IPS-15b (cell line): Measurements from ENCODE around the gene RSPH1.

Experiments used
- H3K27me3 ChIP-seq: one replicate; pipeline ENCODE4 v1.6.1; 2013; ENCODE audit warnings: low read length; ENCODE audit not compliant: control insufficient read depth, insufficient read depth
- H3K36me3 ChIP-seq: one replicate; pipeline ENCODE4 v1.6.1; 2013; ENCODE audit warnings: low read length; ENCODE audit not compliant: control insufficient read depth, insufficient read depth
- H3K4me1 ChIP-seq: one replicate; pipeline ENCODE4 v1.6.1; 2013; ENCODE audit warnings: mild to moderate bottlenecking, low read length; ENCODE audit not compliant: control insufficient read depth, insufficient read depth
- H3K4me3 ChIP-seq: one replicate; pipeline ENCODE4 v1.5.1; 2013; ENCODE audit warnings: low read depth, low read length
- H3K9ac ChIP-seq: one replicate; pipeline ENCODE4 v1.6.1; 2013; ENCODE audit warnings: low read depth, mild to moderate bottlenecking, low read length
- H3K9me3 ChIP-seq: one replicate; pipeline ENCODE4 v1.6.1; 2013; ENCODE audit warnings: mild to moderate bottlenecking, low read length; ENCODE audit not compliant: control insufficient read depth, insufficient read depth

Gene RSPH1

DNA sequence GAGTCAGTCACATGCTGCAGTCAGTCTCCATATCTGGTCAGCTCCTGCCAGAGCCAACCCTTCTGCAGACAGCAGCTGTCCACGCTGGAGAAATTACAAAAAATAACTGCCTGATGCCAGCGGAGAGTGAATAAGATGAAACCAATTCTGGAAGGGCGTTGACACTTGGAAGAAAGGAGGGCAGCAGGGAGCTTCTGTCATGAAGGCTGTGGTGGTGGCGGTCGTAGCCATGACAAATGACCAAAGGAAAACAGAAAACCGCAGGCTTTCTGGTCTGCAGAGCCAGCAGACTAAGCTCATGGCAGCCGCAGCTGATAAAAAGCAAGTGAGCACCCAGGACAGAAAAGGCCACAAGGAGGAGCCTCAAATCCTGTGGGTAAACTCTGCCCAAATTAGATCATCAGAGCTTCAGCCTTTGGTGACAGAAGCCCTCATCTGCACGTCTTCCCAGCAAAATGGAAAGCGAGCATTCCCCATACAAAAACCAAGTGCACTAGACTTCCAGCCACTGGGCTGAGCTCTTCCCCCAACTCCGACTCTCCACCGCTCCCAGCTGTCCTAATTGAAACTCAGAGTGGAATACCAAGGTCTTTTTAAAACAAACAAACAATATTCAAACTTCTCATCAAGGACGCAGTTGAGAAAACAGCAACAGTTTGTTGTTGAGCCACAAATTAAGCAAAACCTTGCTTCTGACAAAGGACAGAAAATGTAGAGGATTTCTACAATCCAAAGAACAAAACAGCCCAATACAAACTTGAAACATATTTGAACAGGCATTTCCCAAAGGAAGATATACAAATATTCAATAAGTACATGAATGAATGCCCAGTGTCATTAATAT lies 28.7 kb downstream of the RSPH1 start:
- no peak overlapping the region for H3K9ac ChIP-seq
- H3K9me3 ChIP-seq, result no peaks in the 10 kb centered on the region
- H3K27me3 ChIP-seq, result no peaks in the 10 kb centered on the region
- no peaks in the 10 kb centered on the region for H3K36me3 ChIP-seq
- peaks cover 20% of the 10 kb centered on the region for H3K4me1 ChIP-seq
- H3K4me3 ChIP-seq, result no peak overlapping the region

GRCh38 chr21:42466700-42467099 lies 29.3 kb downstream of the RSPH1 start:
- Histone ChIP-seq H3K36me3 (no peaks in the 10 kb centered on the region), H3K9me3 (no peaks in the 10 kb centered on the region), H3K9ac (no peak overlapping the region), H3K27me3 (no peaks in the 10 kb centered on the region), H3K4me1 (peaks cover 25% of the 10 kb centered on the region), H3K4me3 (no peak overlapping the region)

DNA sequence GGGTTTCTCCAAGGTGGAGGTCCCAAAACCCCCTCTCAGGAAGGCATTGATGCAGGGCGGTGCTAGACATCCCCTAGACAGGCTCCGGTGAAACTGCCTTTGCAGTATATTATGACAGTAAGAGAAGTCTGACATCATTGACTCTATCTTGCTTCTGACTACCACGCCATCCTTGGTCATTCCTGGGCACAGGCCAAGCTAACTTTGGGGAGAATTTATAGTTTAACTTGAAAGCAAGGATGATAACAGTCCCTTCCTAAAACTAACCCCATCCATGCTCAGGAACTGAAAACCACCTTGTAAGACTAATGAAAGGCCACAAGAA lies 30.3 kb downstream of the RSPH1 start:
- H3K4me3 ChIP-seq, result no peak overlapping the region
- H3K9ac ChIP-seq, result no peak overlapping the region
- no peaks in the 10 kb centered on the region for H3K27me3 ChIP-seq
- H3K4me1 ChIP-seq, result peaks cover 25% of the 10 kb centered on the region
- H3K36me3 ChIP-seq, result no peaks in the 10 kb centered on the region
- no peaks in the 10 kb centered on the region for H3K9me3 ChIP-seq

- no peak overlapping the region for H3K9ac ChIP-seq
- no peaks in the 10 kb centered on the region for H3K36me3 ChIP-seq
- H3K27me3 ChIP-seq, result no peaks in the 10 kb centered on the region
- no peak overlapping the region for H3K4me3 ChIP-seq
- peaks cover 25% of the 10 kb centered on the region for H3K4me1 ChIP-seq
- no peaks in the 10 kb centered on the region for H3K9me3 ChIP-seq
Measured at GRCh38 chr21:42465008-42465802, 30.8 kb downstream of the RSPH1 start.

GRCh38 chr21:42463861-42464515 lies 32.0 kb downstream of the RSPH1 start:
- H3K9me3 ChIP-seq, result no peaks in the 10 kb centered on the region
- no peaks in the 10 kb centered on the region for H3K36me3 ChIP-seq
- H3K4me1 ChIP-seq, result peaks cover 25% of the 10 kb centered on the region
- H3K4me3 ChIP-seq, result no peak overlapping the region
- no peak overlapping the region for H3K9ac ChIP-seq
- no peaks in the 10 kb centered on the region for H3K27me3 ChIP-seq

DNA sequence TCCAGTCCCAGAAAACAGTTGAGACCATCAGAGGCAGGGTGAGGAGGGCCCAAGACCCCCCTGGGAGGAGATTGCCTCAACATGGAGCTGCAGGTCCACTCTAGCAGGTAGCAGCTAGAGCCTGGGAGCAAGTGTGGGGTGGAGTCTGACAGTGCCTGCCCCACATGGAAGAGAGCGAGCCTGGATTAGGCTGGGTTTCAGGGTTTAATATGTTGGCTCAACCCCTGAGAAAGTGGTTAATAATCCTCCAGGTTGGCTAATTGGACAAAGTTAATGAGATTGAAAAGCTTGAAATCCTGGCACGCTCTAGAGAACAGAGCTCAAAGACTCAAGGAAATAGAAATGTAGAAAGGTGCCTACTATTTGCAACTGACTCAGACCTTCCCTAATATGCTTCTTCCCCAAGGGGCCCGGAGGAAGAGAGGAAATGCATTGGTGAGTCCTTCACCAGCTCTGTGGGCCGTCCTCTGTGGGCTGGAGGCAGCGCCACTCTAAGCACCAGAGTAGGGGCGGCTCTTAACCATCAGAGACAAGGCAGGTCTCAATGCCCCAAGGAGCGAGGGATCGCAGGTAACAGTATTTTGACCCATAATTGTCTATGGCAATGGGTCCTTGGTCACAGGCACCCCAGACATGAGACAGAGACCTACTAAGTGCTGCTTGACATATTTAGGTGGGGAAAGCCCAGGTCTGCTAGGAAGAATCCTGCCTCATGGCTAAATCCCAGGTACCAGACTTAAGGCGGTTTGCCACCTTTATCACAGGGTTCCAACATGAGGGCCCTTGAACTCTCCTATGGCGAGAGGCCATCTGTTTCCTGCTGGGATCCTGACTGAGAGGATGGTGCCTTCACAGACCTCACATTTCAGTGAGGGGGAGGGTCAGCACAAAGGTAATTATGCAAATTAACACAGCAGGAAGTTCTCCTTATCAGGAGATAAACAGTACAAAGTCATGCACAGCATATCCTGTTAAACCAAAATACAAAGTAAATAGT lies 33.8 kb downstream of the RSPH1 start:
- no peaks in the 10 kb centered on the region for H3K9me3 ChIP-seq
- H3K27me3 ChIP-seq, result no peaks in the 10 kb centered on the region
- H3K4me1 ChIP-seq, result peaks cover 19% of the 10 kb centered on the region
- H3K36me3 ChIP-seq, result no peaks in the 10 kb centered on the region
- no peak overlapping the region for H3K9ac ChIP-seq
- H3K4me3 ChIP-seq, result no peak overlapping the region

DNA sequence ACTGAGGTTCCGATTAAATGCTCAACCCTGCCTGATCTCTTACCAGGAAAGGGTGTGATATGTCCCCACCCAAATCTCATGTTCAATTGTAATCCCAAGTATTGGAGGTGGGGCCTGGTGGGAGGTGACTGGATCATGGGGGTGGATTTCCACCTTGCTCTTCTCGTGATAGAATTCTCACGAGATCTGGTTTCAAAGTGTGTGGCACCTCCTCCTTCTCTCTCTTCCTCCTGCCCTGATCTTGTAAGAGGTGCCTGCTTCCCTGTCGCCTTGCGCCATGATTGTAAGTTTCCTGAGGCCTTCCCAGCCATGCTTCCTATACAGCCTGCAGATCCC lies 34.9 kb downstream of the RSPH1 start:
- no peak overlapping the region for H3K4me3 ChIP-seq
- H3K9ac ChIP-seq, result no peak overlapping the region
- no peaks in the 10 kb centered on the region for H3K9me3 ChIP-seq
- no peaks in the 10 kb centered on the region for H3K36me3 ChIP-seq
- H3K27me3 ChIP-seq, result no peaks in the 10 kb centered on the region
- peaks cover 19% of the 10 kb centered on the region for H3K4me1 ChIP-seq

DNA sequence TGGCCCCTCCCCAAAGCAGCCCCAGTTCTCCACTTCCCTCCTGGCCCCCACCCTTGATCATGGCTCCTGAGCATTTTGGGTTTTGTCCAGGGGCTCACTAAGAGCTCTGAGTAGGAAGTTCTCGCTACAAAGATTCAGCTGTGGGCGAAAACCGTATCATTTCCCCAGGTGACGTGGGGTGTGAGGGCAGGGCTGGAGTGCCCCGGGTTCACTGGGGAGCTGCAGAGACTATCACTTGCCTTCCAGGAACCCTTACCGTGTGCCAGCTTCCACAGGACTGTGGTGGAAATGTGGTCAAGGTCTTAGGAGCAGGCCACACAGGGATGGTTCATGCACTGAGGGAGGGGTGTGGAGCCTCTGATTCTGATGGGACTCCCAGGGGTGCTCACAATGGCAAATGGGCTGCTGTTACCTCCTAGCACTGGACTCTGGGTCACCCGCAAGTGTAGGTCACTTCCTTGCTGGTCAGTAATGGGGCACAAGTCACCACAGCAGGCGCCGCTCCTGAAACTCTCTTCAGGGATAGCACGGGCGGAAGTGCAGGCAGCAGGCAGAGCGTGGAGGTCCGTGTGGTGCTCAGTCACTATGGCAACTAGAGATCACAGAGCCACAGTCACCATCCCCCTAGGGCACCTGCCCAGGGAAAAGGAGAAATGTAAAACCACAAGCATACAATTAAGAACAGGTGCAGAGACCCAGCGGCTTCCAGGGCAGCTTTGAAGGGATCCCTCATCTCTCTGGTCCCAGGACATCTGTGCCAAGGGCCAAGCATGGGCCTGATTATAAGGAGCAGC lies 35.4 kb downstream of the RSPH1 start:
- Histone ChIP-seq H3K4me3 (no peak overlapping the region), H3K36me3 (no peaks in the 10 kb centered on the region), H3K9ac (no peak overlapping the region), H3K9me3 (no peaks in the 10 kb centered on the region), H3K27me3 (no peaks in the 10 kb centered on the region), H3K4me1 (peaks cover 19% of the 10 kb centered on the region)

DNA sequence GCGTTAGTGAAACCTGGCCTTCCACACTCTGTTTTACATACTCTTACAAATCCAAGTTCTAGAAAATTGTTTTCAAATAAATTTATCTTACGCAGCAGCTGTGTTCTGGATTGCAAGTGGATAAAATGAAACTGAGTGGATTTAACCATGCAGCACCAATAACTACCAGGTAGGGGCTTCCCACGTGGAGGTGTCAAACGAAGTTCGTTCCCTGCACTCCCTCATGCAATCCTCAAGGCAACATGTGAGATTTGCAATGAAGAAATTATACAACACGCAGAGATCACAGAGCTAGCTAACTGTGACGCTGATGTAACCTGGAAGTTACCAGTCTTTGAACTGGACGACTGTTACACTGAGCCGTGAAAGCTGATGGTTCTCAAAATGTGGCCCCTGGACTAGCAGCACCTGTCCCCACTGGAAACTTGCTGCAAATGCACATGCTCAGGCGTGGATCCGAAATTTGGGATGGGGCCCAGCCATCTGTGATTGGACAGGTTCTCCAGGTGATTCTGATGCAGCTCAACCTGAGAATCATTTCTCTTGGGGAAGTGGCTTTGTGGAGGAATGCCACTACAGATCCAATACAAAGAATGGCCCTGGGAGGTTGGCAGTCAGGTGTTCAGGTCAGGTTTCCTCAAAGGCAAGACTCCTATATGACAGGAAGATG lies 36.3 kb downstream of the RSPH1 start:
- Histone ChIP-seq H3K9ac (no peak overlapping the region), H3K4me3 (no peak overlapping the region), H3K4me1 (peaks cover 14% of the 10 kb centered on the region), H3K36me3 (no peaks in the 10 kb centered on the region), H3K27me3 (no peaks in the 10 kb centered on the region), H3K9me3 (no peaks in the 10 kb centered on the region)

DNA sequence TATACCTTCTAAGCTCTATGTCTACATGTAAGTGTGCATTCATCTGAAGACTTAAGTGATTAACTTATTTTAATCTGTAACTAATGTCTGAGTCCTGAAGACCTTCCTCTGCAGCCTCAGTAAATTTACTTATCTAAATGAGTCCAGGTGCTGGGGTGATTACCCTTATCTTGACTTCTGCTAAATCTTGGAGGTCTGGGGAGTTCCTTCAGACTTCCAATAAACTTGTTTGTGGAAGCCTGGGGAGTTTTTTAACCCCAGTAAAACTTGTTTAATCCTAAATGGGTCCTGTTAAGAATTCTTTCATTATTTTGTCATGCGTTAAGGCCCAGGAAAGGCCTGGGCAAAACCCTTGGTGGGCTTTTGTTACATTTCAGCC lies 37.0 kb downstream of the RSPH1 start:
- no peaks in the 10 kb centered on the region for H3K9me3 ChIP-seq
- H3K9ac ChIP-seq, result no peak overlapping the region
- no peak overlapping the region for H3K4me3 ChIP-seq
- peaks cover 14% of the 10 kb centered on the region for H3K4me1 ChIP-seq
- H3K36me3 ChIP-seq, result no peaks in the 10 kb centered on the region
- no peaks in the 10 kb centered on the region for H3K27me3 ChIP-seq
